ENCODE measurements around the gene FCN1.

- TF ChIP-seq CTCF (optimal IDR thresholded peaks at IDR 0.05 in 1 of 3, IDR thresholded peaks at IDR 0.05 in 1 of 3, conservative IDR thresholded peaks at IDR 0.05 in 1 of 3; ENCODE audit: extremely low read depth in 1 of 3, insufficient read depth in 2 of 3, low read length in 3 of 3), result no peak
- no peak for TF ChIP-seq EZH2 (IDR thresholded peaks at IDR 0.05; ENCODE audit: low read length)
Measured at GRCh38 chr9:134917431-134918373, at the start of gene FCN1.

Measured in keratinocyte (primary cell).